Activated CD4-positive, alpha-beta T cell treated with anti-CD3 and anti-CD28 coated beads for 36 hours (primary cell): Measurements from ENCODE around the gene ASTN1. TPM values are rescaled to one million over a fixed set of nuclear protein-coding genes. Genes with fewer than 3 reads are reported as not detected.

Source experiments
- ATAC-seq: fragments of 200-7000 bp; cut with Tn5 transposase; one replicate; pipeline ENCODE4 v1.10.0; 2021; ENCODE audit warnings: mild to moderate bottlenecking, moderate library complexity
- CTCF ChIA-PET: fragments of 350-600 bp; sonication (Branson Sonifier 250); formaldehyde crosslinking; loops from one replicate; lab custom pipeline; 2021; ENCODE audit warnings: antibody characterized with exemption; lab: Charles Lee
- POLR2A ChIA-PET: fragments of 350-600 bp; sonication (Branson Sonifier 250); formaldehyde crosslinking; loops from one replicate; lab custom pipeline; 2021; ENCODE audit warnings: antibody characterized with exemption, inconsistent platforms; lab: Charles Lee
- DNase-seq: peaks from one replicate; pipeline ENCODE4 v3.0.0-alpha.2; 2020
- H3K27ac Mint-ChIP-seq: one replicate; pipeline ENCODE4 v1.8.0; 2021; ENCODE audit warnings: mixed read lengths
- H3K27me3 Mint-ChIP-seq: one replicate; pipeline ENCODE4 v1.8.0; 2021; ENCODE audit warnings: mixed read lengths
- H3K36me3 Mint-ChIP-seq: one replicate; pipeline ENCODE4 v1.8.0; 2021; ENCODE audit warnings: low read depth, mixed read lengths
- H3K4me1 Mint-ChIP-seq: one replicate; pipeline ENCODE4 v1.8.0; 2021; ENCODE audit warnings: mixed read lengths
- H3K4me3 Mint-ChIP-seq: one replicate; pipeline ENCODE4 v1.8.0; 2021; ENCODE audit warnings: mild to moderate bottlenecking, moderate library complexity, mixed read lengths
- H3K9me3 Mint-ChIP-seq: one replicate; pipeline ENCODE4 v1.8.0; 2021; ENCODE audit warnings: low read depth, mixed read lengths
- intact Hi-C, 2 experiments: fragments of 100-400 bp; cut with DNase I in 1 of 2; cut with micrococcal nuclease in 1 of 2; formaldehyde crosslinking; loops; one replicate each; pipeline versions ENCODE4 v1.14.2 to v1.15.1; 2022 to 2024; cut with DNase I, micrococcal nuclease
- total RNA-seq, 2 experiments: library from RNA; stranded (reverse); gene quantifications; one replicate each; pipeline ENCODE4 v1.2.3, GENCODE V29; 2021

The ASTN1 gene
- not detected for total RNA-seq

- no peak within 1 kb of the TSS for H3K4me3 Mint-ChIP-seq
- intact Hi-C loops: no loop called here
- POLR2A ChIA-PET: no interaction called here
- CTCF ChIA-PET: no interaction called here
- peaks cover 4% of the 10 kb centered on the region for H3K4me1 Mint-ChIP-seq
- no peak within 1 kb of the TSS for H3K27ac Mint-ChIP-seq
- no peaks in the 10 kb centered on the region for H3K9me3 Mint-ChIP-seq
- no peak for ATAC-seq
- H3K27me3 Mint-ChIP-seq: peaks cover 24% of the 10 kb centered on the region
- no peak for DNase-seq
- H3K36me3 Mint-ChIP-seq: no peaks in the 10 kb centered on the region
These were observed at the start of gene ASTN1 for GRCh38 chr1:177164380-177165068. Gene ASTN1 (minus strand): TSS chr1:177164712. CDS start chr1:177164676, 36 bp downstream.

GRCh38 chr1:177211231-177211630 is 46.7 kb upstream of the ASTN1 start:
- intact Hi-C loops: no loop called here
- POLR2A ChIA-PET: no interaction called here
- Mint-ChIP-seq H3K9me3 (no peaks in the 10 kb centered on the region), H3K4me3 (no peak overlapping the region), H3K36me3 (no peaks in the 10 kb centered on the region), H3K27ac (no peak overlapping the region), H3K4me1 (no peaks in the 10 kb centered on the region), H3K27me3 (no peaks in the 10 kb centered on the region)
- no peak for DNase-seq
- CTCF ChIA-PET: interaction anchor here (0.7 kb wide), 1 partner anchor 59 kb away, joined by 3 read pairs; no protein-coding TSS in a partner anchor
- no peak for ATAC-seq

- intact Hi-C loops: no loop called here
- no peak overlapping the region for H3K27ac Mint-ChIP-seq
- ATAC-seq (no peak), DNase-seq (no peak)
- H3K9me3 Mint-ChIP-seq: no peaks in the 10 kb centered on the region
- ChIA-PET POLR2A (no interaction called here), CTCF (no interaction called here)
- H3K36me3 Mint-ChIP-seq: no peaks in the 10 kb centered on the region
- no peaks in the 10 kb centered on the region for H3K27me3 Mint-ChIP-seq
- H3K4me3 Mint-ChIP-seq: no peak overlapping the region
- H3K4me1 Mint-ChIP-seq: no peaks in the 10 kb centered on the region
These were observed 45.6 kb upstream of the ASTN1 start for GRCh38 chr1:177210071-177210470.

- CTCF ChIA-PET: no interaction called here
- no peak for ATAC-seq
These were observed 44.8 kb upstream of the ASTN1 start for GRCh38 chr1:177209357-177209756.

GRCh38 chr1:177208920-177209319 is 44.4 kb upstream of the ASTN1 start:
- ATAC-seq (no peak), DNase-seq (no peak)
- no peaks in the 10 kb centered on the region for H3K27me3 Mint-ChIP-seq
- no peak overlapping the region for H3K27ac Mint-ChIP-seq
- intact Hi-C loops: no loop called here
- POLR2A ChIA-PET: no interaction called here
- CTCF ChIA-PET: no interaction called here
- H3K36me3 Mint-ChIP-seq: no peaks in the 10 kb centered on the region
- H3K4me3 Mint-ChIP-seq: no peak overlapping the region
- no peaks in the 10 kb centered on the region for H3K4me1 Mint-ChIP-seq
- H3K9me3 Mint-ChIP-seq: no peaks in the 10 kb centered on the region

More at GRCh38 chr1:177209357-177209756, 44.8 kb upstream of the ASTN1 start:
- H3K9me3 Mint-ChIP-seq: no peaks in the 10 kb centered on the region
- intact Hi-C loops: no loop called here
- no peak overlapping the region for H3K27ac Mint-ChIP-seq
- no peaks in the 10 kb centered on the region for H3K27me3 Mint-ChIP-seq
- no peak overlapping the region for H3K4me3 Mint-ChIP-seq
- H3K4me1 Mint-ChIP-seq: no peaks in the 10 kb centered on the region
- DNase-seq: no peak
- no peaks in the 10 kb centered on the region for H3K36me3 Mint-ChIP-seq
- POLR2A ChIA-PET: no interaction called here

GRCh38 chr1:177206831-177207355 is 42.4 kb upstream of the ASTN1 start:
- no peak overlapping the region for H3K4me3 Mint-ChIP-seq

GRCh38 chr1:177200290-177200689 is 35.8 kb upstream of the ASTN1 start:
- Mint-ChIP-seq H3K9me3 (no peaks in the 10 kb centered on the region), H3K4me3 (no peak overlapping the region), H3K36me3 (no peaks in the 10 kb centered on the region), H3K27me3 (no peaks in the 10 kb centered on the region), H3K4me1 (no peaks in the 10 kb centered on the region), H3K27ac (no peak overlapping the region)
- POLR2A ChIA-PET: no interaction called here
- CTCF ChIA-PET: interaction anchor here (0.7 kb wide), 1 partner anchor 115 kb away, joined by 5 read pairs; no protein-coding TSS in a partner anchor
- ATAC-seq (no peak), DNase-seq (no peak)
- intact Hi-C loops: no loop called here

More at GRCh38 chr1:177206831-177207355, 42.4 kb upstream of the ASTN1 start:
- no peaks in the 10 kb centered on the region for H3K9me3 Mint-ChIP-seq
- DNase-seq: no peak
- no peaks in the 10 kb centered on the region for H3K36me3 Mint-ChIP-seq
- H3K27me3 Mint-ChIP-seq: no peaks in the 10 kb centered on the region
- intact Hi-C loops: no loop called here
- no peaks in the 10 kb centered on the region for H3K4me1 Mint-ChIP-seq
- H3K27ac Mint-ChIP-seq: no peak overlapping the region
- CTCF ChIA-PET: no interaction called here
- POLR2A ChIA-PET: no interaction called here
- no peak for ATAC-seq

GRCh38 chr1:177198243-177198642 is 33.7 kb upstream of the ASTN1 start:
- no peaks in the 10 kb centered on the region for H3K4me1 Mint-ChIP-seq

GRCh38 chr1:177190308-177190970 is 25.9 kb upstream of the ASTN1 start:
- ChIA-PET POLR2A (no interaction called here), CTCF (interaction anchor here (1.3 kb wide), 1 partner anchor 9 kb away, joined by 3 read pairs; no protein-coding TSS in a partner anchor)
- Mint-ChIP-seq H3K9me3 (no peaks in the 10 kb centered on the region), H3K27ac (no peak overlapping the region), H3K4me3 (no peak overlapping the region), H3K36me3 (no peaks in the 10 kb centered on the region), H3K27me3 (peaks cover 4% of the 10 kb centered on the region), H3K4me1 (no peaks in the 10 kb centered on the region)
- no peak for DNase-seq
- intact Hi-C loops: loop anchor here in 1 of 2 experiments (10.0 kb wide), 1 partner anchor 754 kb away; no protein-coding TSS in a partner anchor
- ATAC-seq: no peak

More at GRCh38 chr1:177198243-177198642, 33.7 kb upstream of the ASTN1 start:
- Mint-ChIP-seq H3K27ac (no peak overlapping the region), H3K36me3 (no peaks in the 10 kb centered on the region), H3K27me3 (peaks cover 4% of the 10 kb centered on the region), H3K4me3 (no peak overlapping the region), H3K9me3 (no peaks in the 10 kb centered on the region)
- ChIA-PET POLR2A (no interaction called here), CTCF (no interaction called here)
- intact Hi-C loops: loop anchor here in 1 of 2 experiments (10.0 kb wide), 1 partner anchor 747 kb away; no protein-coding TSS in a partner anchor
- no peak for DNase-seq
- ATAC-seq: no peak

- no peak overlapping the region for H3K4me3 Mint-ChIP-seq
- DNase-seq (no peak), ATAC-seq (no peak)
- peaks cover 9% of the 10 kb centered on the region for H3K27me3 Mint-ChIP-seq
- ChIA-PET POLR2A (no interaction called here), CTCF (no interaction called here)
- peaks cover 5% of the 10 kb centered on the region for H3K4me1 Mint-ChIP-seq
- intact Hi-C loops: no loop called here
- H3K36me3 Mint-ChIP-seq: no peaks in the 10 kb centered on the region
- H3K27ac Mint-ChIP-seq: no peak overlapping the region
- H3K9me3 Mint-ChIP-seq: no peaks in the 10 kb centered on the region
These were observed 22.1 kb upstream of the ASTN1 start for GRCh38 chr1:177186639-177187038.

- intact Hi-C loops: no loop called here
- H3K27me3 Mint-ChIP-seq: peaks cover 16% of the 10 kb centered on the region
- no peak overlapping the region for H3K27ac Mint-ChIP-seq
- no peaks in the 10 kb centered on the region for H3K9me3 Mint-ChIP-seq
- no peak for DNase-seq
- no peaks in the 10 kb centered on the region for H3K36me3 Mint-ChIP-seq
- CTCF ChIA-PET: no interaction called here
- no peak for ATAC-seq
- no peak overlapping the region for H3K4me3 Mint-ChIP-seq
- POLR2A ChIA-PET: no interaction called here
- H3K4me1 Mint-ChIP-seq: peaks cover 8% of the 10 kb centered on the region
These were observed 20.7 kb upstream of the ASTN1 start for GRCh38 chr1:177185209-177185608.
